CD4-positive, CD25-positive, alpha-beta regulatory T cell (primary cell): ENCODE measurements around the gene KIF16B. TPM values are rescaled to one million over a fixed set of nuclear protein-coding genes. Genes with fewer than 3 reads are reported as not detected.

Experiments used
- ATAC-seq, 2 donors: fragments of 150-1000 bp; cut with Tn5 transposase; one replicate each; pipeline ENCODE4 v1.10.0; 2021; ENCODE audit warnings: low read depth in 2 of 2, moderate number of reproducible peaks in 2 of 2, moderate library complexity in 1 of 2
- DNase-seq, 3 donors: peaks; one replicate each; pipeline versions ENCODE4 v3.0.0 to v3.0.0-alpha.2; 2012 to 2022; ENCODE audit warnings: mixed read lengths in 1 of 3
- H3K27ac ChIP-seq: one replicate; pipeline ENCODE4 v1.7.0; 2013; ENCODE audit warnings: mild to moderate bottlenecking, low read length; ENCODE audit not compliant: insufficient read depth, poor library complexity, severe bottlenecking
- H3K27me3 ChIP-seq: one replicate; pipeline ENCODE4 v1.7.0; 2013; ENCODE audit warnings: low read length; ENCODE audit not compliant: control insufficient read depth, insufficient read depth
- H3K36me3 ChIP-seq: one replicate; pipeline ENCODE4 v1.7.0; 2013; ENCODE audit warnings: mild to moderate bottlenecking, low read length, moderate library complexity; ENCODE audit not compliant: control insufficient read depth, insufficient read depth
- H3K4me1 ChIP-seq: 2 replicates; pipeline ENCODE4 v1.7.0; 2013; ENCODE audit warnings: mild to moderate bottlenecking, low read length; ENCODE audit not compliant: insufficient read depth, control insufficient read depth, poor library complexity, severe bottlenecking
- H3K4me3 ChIP-seq: one replicate; pipeline ENCODE4 v1.7.0; 2013; ENCODE audit warnings: low read depth, mild to moderate bottlenecking, low read length, moderate library complexity
- H3K9me3 ChIP-seq, 2 experiments: 1 replicate in 1 of 2; 2 replicates in 1 of 2; pipeline ENCODE4 v1.7.0; 2013; ENCODE audit warnings: low read length in 2 of 2, mild to moderate bottlenecking in 1 of 2, moderate library complexity in 1 of 2; ENCODE audit not compliant: control insufficient read depth in 2 of 2
- H3K27ac Mint-ChIP-seq, 3 donors: one replicate each; pipeline ENCODE4 v1.8.0; 2020 to 2022; ENCODE audit warnings: mild to moderate bottlenecking in 3 of 3, mixed read lengths in 3 of 3, moderate library complexity in 2 of 3
- H3K27me3 Mint-ChIP-seq: one replicate; pipeline ENCODE4 v1.8.0; 2022; ENCODE audit warnings: mild to moderate bottlenecking, mixed read lengths
- H3K36me3 Mint-ChIP-seq: one replicate; pipeline ENCODE4 v1.8.0; 2020; ENCODE audit warnings: mixed read lengths
- H3K4me1 Mint-ChIP-seq, 4 donors: one replicate each; pipeline ENCODE4 v1.8.0; 2020 to 2022; ENCODE audit warnings: mixed read lengths in 4 of 4, mild to moderate bottlenecking in 1 of 4
- H3K4me3 Mint-ChIP-seq, 4 donors: one replicate each; pipeline ENCODE4 v1.8.0; 2020 to 2022; ENCODE audit warnings: mild to moderate bottlenecking in 4 of 4, mixed read lengths in 4 of 4, moderate library complexity in 3 of 4
- H3K9me3 Mint-ChIP-seq, 7 donors: one replicate each; pipeline ENCODE4 v1.8.0; 2020 to 2022; ENCODE audit warnings: mixed read lengths in 7 of 7, mild to moderate bottlenecking in 3 of 7, moderate library complexity in 2 of 7
- polyA plus RNA-seq, 4 donors: library from polyadenylated mRNA; unstranded; fragments of 300-500 nt; fragmentation: Illumina TruSeq; gene quantifications; one replicate each; pipeline ENCODE4 v1.2.3, GENCODE V29; 2021
- total RNA-seq: library from RNA; stranded (reverse); gene quantifications from one replicate; pipeline ENCODE4 v1.2.3, GENCODE V29; 2022

Gene KIF16B
- total and polyA plus RNA-seq, 5 donors from 2014 or later: 3.1 to 5.2 (median 4.8) TPM

DNA sequence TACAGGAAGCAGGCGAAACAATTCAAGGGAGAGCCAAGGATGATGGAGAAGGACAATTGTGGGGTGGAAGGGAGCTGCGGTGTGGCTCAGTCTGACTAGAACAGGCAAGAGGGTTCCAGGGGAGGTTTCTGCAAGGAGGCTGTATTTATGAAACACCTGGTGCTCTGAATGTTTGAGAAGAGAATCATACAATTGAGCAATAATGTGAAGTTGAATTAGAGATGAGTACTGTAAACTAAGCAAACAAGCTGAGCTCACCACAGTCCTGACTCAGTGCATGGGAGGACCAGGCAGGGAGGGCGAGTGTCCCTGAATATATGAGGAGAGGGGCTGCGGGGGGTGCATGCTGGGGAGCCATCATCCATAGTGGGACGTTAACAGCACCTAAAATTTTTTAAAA, 279.7 kb downstream of the KIF16B start:
- peaks cover 17% of the 10 kb centered on the region for H3K36me3 Mint-ChIP-seq
- no peak for DNase-seq
- no peaks in the 10 kb centered on the region for H3K27me3 Mint-ChIP-seq
- Histone ChIP-seq H3K27me3 (no peaks in the 10 kb centered on the region), H3K4me1 (no peaks in the 10 kb centered on the region), H3K4me3 (no peak overlapping the region), H3K9me3 (no peaks in the 10 kb centered on the region), H3K27ac (no peak overlapping the region), H3K36me3 (no peaks in the 10 kb centered on the region)
- peaks cover 0 to 1% (median 0%) of the 10 kb centered on the region in 7 donors for H3K9me3 Mint-ChIP-seq
- H3K4me3 Mint-ChIP-seq: no peak overlapping the region
- no peaks in the 10 kb centered on the region for H3K4me1 Mint-ChIP-seq
- ATAC-seq: no peak
- no peak overlapping the region for H3K27ac Mint-ChIP-seq

DNA sequence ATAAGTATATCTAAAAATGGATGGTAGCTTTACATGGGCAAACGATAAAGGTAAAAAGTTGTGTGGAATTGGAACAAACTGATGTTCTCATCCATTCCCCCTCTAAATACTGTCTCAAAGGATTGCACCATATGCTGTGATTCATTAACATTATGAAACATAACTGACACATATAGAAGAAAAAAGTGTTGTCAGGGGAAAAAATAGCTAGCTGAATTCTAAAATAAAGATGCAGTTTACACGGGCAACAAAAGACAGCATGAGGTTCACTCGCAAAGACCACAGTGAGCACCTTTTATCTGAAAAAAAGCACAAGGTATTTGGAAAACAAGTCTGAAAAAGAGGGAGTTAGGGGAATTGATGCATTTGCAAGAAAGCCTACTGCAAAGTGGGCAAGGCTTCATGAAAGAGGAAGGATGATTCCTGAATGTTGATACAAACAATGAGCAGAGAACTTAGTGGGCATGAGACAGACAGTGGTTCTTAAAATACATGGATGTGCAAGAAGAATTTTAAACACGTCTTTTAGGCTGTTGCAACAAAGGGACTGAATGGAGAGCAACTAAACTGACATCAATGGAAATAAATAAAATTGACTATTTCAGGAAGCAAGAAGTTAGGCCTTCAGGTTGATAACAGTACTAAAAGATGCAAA, 280.9 kb downstream of the KIF16B start:
- H3K9me3 Mint-ChIP-seq: peaks cover 0 to 1% (median 0%) of the 10 kb centered on the region in 7 donors
- H3K4me3 Mint-ChIP-seq: no peak overlapping the region
- no peaks in the 10 kb centered on the region for H3K9me3 ChIP-seq
- ATAC-seq (no peak), DNase-seq (no peak)
- no peak overlapping the region for H3K27ac Mint-ChIP-seq
- no peaks in the 10 kb centered on the region for H3K27me3 ChIP-seq
- no peaks in the 10 kb centered on the region for H3K4me1 ChIP-seq
- peaks cover 11% of the 10 kb centered on the region for H3K36me3 Mint-ChIP-seq
- no peaks in the 10 kb centered on the region for H3K27me3 Mint-ChIP-seq
- H3K36me3 ChIP-seq: no peaks in the 10 kb centered on the region
- H3K27ac ChIP-seq: no peak overlapping the region
- H3K4me1 Mint-ChIP-seq: no peaks in the 10 kb centered on the region
- H3K4me3 ChIP-seq: no peak overlapping the region

DNA sequence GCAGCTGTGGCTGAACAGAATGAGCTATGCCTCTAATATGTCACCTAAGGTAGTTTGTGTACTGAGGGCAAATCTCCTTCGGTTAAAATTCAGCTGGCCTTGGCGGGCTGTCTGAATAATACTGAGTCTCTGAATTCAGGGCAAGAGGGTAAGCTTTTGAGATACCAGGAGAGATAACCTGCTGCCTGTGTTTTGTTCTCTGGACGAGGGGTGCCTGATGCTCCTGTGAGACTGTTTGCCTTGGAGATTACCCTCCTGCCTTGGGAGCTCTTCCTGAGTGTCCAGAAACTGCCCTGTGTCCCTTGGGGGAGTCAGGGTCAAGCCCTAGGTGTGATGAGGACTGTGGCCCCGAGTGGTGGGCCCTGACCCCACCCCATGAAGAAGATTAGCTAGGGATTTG, 282.9 kb downstream of the KIF16B start:
- Histone ChIP-seq H3K4me3 (no peak overlapping the region), H3K27ac (no peak overlapping the region), H3K36me3 (no peaks in the 10 kb centered on the region), H3K27me3 (no peaks in the 10 kb centered on the region), H3K4me1 (no peaks in the 10 kb centered on the region), H3K9me3 (no peaks in the 10 kb centered on the region)
- H3K9me3 Mint-ChIP-seq: peaks cover 0 to 4% (median 0%) of the 10 kb centered on the region in 7 donors
- no peak overlapping the region for H3K27ac Mint-ChIP-seq
- H3K36me3 Mint-ChIP-seq: peaks cover 21% of the 10 kb centered on the region
- H3K4me1 Mint-ChIP-seq: no peaks in the 10 kb centered on the region
- H3K27me3 Mint-ChIP-seq: no peaks in the 10 kb centered on the region
- ATAC-seq (no peak), DNase-seq (no peak)
- H3K4me3 Mint-ChIP-seq: no peak overlapping the region

GRCh38 chr20:16287776-16288175, 285.5 kb downstream of the KIF16B start:
- Histone ChIP-seq H3K27me3 (no peaks in the 10 kb centered on the region), H3K36me3 (no peaks in the 10 kb centered on the region), H3K4me3 (no peak overlapping the region), H3K9me3 (no peaks in the 10 kb centered on the region), H3K4me1 (no peaks in the 10 kb centered on the region), H3K27ac (no peak overlapping the region)
- H3K27ac Mint-ChIP-seq: no peak overlapping the region
- no peak for DNase-seq
- peaks cover 42% of the 10 kb centered on the region for H3K36me3 Mint-ChIP-seq
- peaks cover 0 to 4% (median 0%) of the 10 kb centered on the region in 7 donors for H3K9me3 Mint-ChIP-seq
- H3K4me3 Mint-ChIP-seq: no peak overlapping the region
- no peaks in the 10 kb centered on the region for H3K4me1 Mint-ChIP-seq
- H3K27me3 Mint-ChIP-seq: no peaks in the 10 kb centered on the region
- no peak for ATAC-seq

- DNase-seq: no peak
- Histone ChIP-seq H3K27me3 (no peaks in the 10 kb centered on the region), H3K9me3 (no peaks in the 10 kb centered on the region), H3K27ac (no peak overlapping the region), H3K4me1 (no peaks in the 10 kb centered on the region), H3K4me3 (no peak overlapping the region), H3K36me3 (no peaks in the 10 kb centered on the region)
- Mint-ChIP-seq H3K4me3 (no peak overlapping the region), H3K9me3 (peaks cover 0 to 4% (median 2%) of the 10 kb centered on the region in 7 donors), H3K27ac (no peak overlapping the region), H3K4me1 (no peaks in the 10 kb centered on the region), H3K36me3 (peaks cover 46% of the 10 kb centered on the region), H3K27me3 (no peaks in the 10 kb centered on the region)
- ATAC-seq: no peak
Measured at GRCh38 chr20:16286601-16287000, 286.6 kb downstream of the KIF16B start.

GRCh38 chr20:16284385-16285100, 288.7 kb downstream of the KIF16B start:
- peaks cover 42% of the 10 kb centered on the region for H3K36me3 Mint-ChIP-seq
- no peak for DNase-seq

GRCh38 chr20:16283978-16284377, 289.3 kb downstream of the KIF16B start:
- peaks cover 38% of the 10 kb centered on the region for H3K36me3 Mint-ChIP-seq
- peaks cover 0 to 4% (median 2%) of the 10 kb centered on the region in 7 donors for H3K9me3 Mint-ChIP-seq
- H3K27ac Mint-ChIP-seq: no peak overlapping the region
- no peaks in the 10 kb centered on the region for H3K9me3 ChIP-seq
- no peak for ATAC-seq
- no peaks in the 10 kb centered on the region for H3K4me1 Mint-ChIP-seq
- no peak overlapping the region for H3K4me3 Mint-ChIP-seq
- no peaks in the 10 kb centered on the region for H3K27me3 Mint-ChIP-seq
- H3K4me3 ChIP-seq: no peak overlapping the region
- no peak for DNase-seq
- no peaks in the 10 kb centered on the region for H3K4me1 ChIP-seq
- H3K27ac ChIP-seq: no peak overlapping the region
- no peaks in the 10 kb centered on the region for H3K27me3 ChIP-seq
- H3K36me3 ChIP-seq: no peaks in the 10 kb centered on the region

More at GRCh38 chr20:16284385-16285100, 288.7 kb downstream of the KIF16B start:
- H3K27ac ChIP-seq: no peak overlapping the region
- H3K27ac Mint-ChIP-seq: no peak overlapping the region
- no peaks in the 10 kb centered on the region for H3K4me1 ChIP-seq
- H3K4me3 Mint-ChIP-seq: no peak overlapping the region
- no peaks in the 10 kb centered on the region for H3K27me3 Mint-ChIP-seq
- no peak overlapping the region for H3K4me3 ChIP-seq
- no peaks in the 10 kb centered on the region for H3K36me3 ChIP-seq
- H3K27me3 ChIP-seq: no peaks in the 10 kb centered on the region
- no peaks in the 10 kb centered on the region for H3K4me1 Mint-ChIP-seq
- no peaks in the 10 kb centered on the region for H3K9me3 ChIP-seq
- ATAC-seq: no peak
- H3K9me3 Mint-ChIP-seq: peaks cover 0 to 4% (median 2%) of the 10 kb centered on the region in 7 donors

- H3K27ac Mint-ChIP-seq: no peak overlapping the region
- ATAC-seq (no peak), DNase-seq (no peak)
- H3K9me3 ChIP-seq: no peaks in the 10 kb centered on the region
- H3K4me1 ChIP-seq: no peaks in the 10 kb centered on the region
- H3K27ac ChIP-seq: no peak overlapping the region
- no peak overlapping the region for H3K4me3 ChIP-seq
- no peak overlapping the region for H3K4me3 Mint-ChIP-seq
- no peaks in the 10 kb centered on the region for H3K36me3 ChIP-seq
- no peaks in the 10 kb centered on the region for H3K27me3 Mint-ChIP-seq
- H3K9me3 Mint-ChIP-seq: peaks cover 0 to 4% (median 2%) of the 10 kb centered on the region in 7 donors
- peaks cover 38% of the 10 kb centered on the region for H3K36me3 Mint-ChIP-seq
- H3K4me1 Mint-ChIP-seq: no peaks in the 10 kb centered on the region
- no peaks in the 10 kb centered on the region for H3K27me3 ChIP-seq
Measured at GRCh38 chr20:16283307-16283706, 289.9 kb downstream of the KIF16B start.
